NCI-H2227 (cell line): ENCODE results near the gene MTHFD1L.

Experiments used
- DNase-seq: peaks from one replicate; lab custom pipeline; 2025; ENCODE audit not compliant: unreplicated experiment; lab: John Stamatoyannopoulos, UW

Gene MTHFD1L

GRCh38 chr6:151143806-151144205, 278.3 kb downstream of the MTHFD1L start:
- no peak for DNase-seq

- DNase-seq = no peak
Observed at GRCh38 chr6:151147118-151147832, 281.8 kb downstream of the MTHFD1L start.

- no peak for DNase-seq
Observed at GRCh38 chr6:151148111-151148510, 282.6 kb downstream of the MTHFD1L start.

DNA sequence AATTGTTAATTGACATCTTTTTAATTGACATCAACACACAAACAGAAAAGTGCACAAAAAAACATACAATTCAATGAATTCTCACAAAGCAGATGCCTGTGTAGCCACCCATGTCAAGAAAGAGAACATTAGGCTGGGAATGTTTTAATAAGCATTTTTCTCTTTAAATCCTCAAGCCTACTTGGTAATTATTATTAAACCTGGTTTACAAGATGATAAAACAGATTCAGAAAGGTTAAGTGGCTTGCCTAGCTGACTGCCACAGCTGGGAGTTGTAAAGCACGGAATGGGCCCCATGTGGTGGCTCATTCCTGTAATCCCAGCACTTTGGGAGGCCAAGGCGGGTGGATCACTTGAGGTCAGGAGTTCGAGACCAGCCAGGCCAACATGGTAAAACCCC, 284.3 kb downstream of the MTHFD1L start:
- DNase-seq = no peak
